GM12865 (cell line): ENCODE data around the gene INPP5K.

Source experiments
- DNase-seq: peaks from one replicate; pipeline ENCODE4 v3.0.0; 2010; ENCODE audit warnings: low read depth
- H3K4me3 ChIP-seq: 2 replicates; pipeline ENCODE4 v1.5.1; 2011; ENCODE audit warnings: mild to moderate bottlenecking, low read depth, low read length, control low read depth
- TF ChIP-seq, protein P1 (sequence below): IDR thresholded peaks from 2 replicates; pipeline ENCODE4 v1.5.1; 2011; ENCODE audit warnings: low read length, control low read depth, low read depth, inconsistent platforms; ENCODE audit not compliant: insufficient read depth; ENCODE audit errors: missing control alignments

Gene INPP5K

DNA sequence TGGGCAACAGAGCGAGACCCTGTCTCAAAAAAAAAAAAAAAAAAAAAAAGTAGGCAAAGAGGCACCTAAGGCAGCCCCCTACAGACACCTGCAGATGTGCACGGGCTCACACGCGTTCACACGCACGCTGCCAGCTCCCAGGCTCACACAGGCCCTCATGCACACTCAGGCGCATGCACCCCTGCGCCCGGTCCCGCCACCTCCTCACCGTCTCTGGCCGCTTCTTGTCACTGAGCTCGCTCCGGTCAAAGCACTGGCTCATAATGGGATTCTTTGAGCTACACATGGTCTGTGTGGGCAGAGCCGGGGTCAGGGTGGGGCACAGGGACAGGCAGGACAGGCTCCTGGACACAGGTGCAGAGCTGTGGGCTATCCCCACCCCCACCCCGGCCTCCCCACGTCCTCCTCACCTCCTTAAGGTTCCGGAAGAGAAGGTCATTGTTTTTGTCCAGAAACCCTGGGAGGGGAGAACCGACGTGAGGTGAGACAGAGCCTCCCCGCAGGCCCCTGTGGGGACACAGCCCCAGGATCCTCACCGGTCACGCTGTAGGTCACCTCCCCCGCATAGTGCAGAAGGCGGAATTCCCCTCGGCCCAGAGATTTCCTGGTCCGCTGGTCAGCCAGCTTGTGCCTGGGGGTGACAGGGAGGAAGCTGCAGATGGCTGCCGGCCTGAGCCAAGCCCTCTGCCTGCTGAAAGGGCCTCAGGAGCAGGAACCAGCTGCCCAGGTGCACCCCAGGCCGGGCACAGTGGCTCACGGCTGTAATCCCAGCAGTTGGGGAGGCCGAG, 41.8 kb downstream of the INPP5K start:
- peak; percentile 85 for DNase-seq
- H3K4me3 ChIP-seq: peak overlapping the region; percentile 41
- TF ChIP-seq, protein P1, sequence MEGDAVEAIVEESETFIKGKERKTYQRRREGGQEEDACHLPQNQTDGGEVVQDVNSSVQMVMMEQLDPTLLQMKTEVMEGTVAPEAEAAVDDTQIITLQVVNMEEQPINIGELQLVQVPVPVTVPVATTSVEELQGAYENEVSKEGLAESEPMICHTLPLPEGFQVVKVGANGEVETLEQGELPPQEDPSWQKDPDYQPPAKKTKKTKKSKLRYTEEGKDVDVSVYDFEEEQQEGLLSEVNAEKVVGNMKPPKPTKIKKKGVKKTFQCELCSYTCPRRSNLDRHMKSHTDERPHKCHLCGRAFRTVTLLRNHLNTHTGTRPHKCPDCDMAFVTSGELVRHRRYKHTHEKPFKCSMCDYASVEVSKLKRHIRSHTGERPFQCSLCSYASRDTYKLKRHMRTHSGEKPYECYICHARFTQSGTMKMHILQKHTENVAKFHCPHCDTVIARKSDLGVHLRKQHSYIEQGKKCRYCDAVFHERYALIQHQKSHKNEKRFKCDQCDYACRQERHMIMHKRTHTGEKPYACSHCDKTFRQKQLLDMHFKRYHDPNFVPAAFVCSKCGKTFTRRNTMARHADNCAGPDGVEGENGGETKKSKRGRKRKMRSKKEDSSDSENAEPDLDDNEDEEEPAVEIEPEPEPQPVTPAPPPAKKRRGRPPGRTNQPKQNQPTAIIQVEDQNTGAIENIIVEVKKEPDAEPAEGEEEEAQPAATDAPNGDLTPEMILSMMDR: no peak

- no peak overlapping the region for H3K4me3 ChIP-seq
- TF ChIP-seq, protein P1: no peak
- DNase-seq: peak; percentile 59
Measured at GRCh38 chr17:1473841-1474240, 42.6 kb downstream of the INPP5K start.

DNA sequence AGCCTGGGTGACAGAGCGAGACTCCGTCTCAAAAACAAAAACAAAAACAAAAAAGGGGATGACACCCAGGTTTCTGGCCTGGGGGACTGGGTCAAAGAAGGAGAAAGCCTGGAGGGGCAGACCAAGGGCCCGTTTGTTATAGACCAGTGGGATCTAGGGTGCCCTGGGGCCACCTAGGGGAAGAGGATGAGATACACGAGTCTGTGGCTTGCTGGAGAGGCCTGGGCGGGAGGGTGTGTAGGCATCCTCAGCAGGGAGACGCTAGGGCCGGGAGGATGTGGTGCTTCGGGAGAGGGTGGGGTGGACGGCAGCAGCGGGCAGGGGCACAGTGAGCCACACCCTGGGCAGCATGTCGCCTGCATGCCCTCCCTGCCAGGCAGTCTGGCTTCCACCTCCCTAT, 43.2 kb downstream of the INPP5K start:
- H3K4me3 ChIP-seq: no peak overlapping the region
- TF ChIP-seq, protein P1: no peak
- no peak for DNase-seq

GRCh38 chr17:1471911-1472821, 44.2 kb downstream of the INPP5K start:
- no peak overlapping the region for H3K4me3 ChIP-seq
- TF ChIP-seq, protein P1: no peak
- no peak for DNase-seq

DNA sequence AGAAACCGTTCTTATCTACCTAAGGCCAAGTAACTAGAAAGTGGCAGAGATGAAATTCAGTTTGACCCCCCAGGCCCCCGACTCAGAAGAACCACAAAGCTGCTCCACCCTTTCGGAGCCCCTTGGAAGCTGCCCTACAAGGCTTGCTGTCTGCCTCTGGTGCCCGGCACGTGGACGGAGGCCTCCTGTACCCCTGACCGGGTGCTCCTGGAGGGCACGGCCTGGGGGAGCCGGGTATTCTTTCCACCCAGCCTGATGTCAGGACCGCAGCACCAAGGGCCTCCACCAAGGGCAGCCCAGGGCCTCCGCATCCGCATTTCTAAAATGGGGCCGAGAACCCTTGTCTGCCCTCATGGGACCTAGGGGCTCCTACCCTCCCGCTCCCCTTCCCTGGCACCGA, 44.9 kb downstream of the INPP5K start:
- TF ChIP-seq, protein P1: no peak
- DNase-seq: no peak
- H3K4me3 ChIP-seq: no peak overlapping the region

DNA sequence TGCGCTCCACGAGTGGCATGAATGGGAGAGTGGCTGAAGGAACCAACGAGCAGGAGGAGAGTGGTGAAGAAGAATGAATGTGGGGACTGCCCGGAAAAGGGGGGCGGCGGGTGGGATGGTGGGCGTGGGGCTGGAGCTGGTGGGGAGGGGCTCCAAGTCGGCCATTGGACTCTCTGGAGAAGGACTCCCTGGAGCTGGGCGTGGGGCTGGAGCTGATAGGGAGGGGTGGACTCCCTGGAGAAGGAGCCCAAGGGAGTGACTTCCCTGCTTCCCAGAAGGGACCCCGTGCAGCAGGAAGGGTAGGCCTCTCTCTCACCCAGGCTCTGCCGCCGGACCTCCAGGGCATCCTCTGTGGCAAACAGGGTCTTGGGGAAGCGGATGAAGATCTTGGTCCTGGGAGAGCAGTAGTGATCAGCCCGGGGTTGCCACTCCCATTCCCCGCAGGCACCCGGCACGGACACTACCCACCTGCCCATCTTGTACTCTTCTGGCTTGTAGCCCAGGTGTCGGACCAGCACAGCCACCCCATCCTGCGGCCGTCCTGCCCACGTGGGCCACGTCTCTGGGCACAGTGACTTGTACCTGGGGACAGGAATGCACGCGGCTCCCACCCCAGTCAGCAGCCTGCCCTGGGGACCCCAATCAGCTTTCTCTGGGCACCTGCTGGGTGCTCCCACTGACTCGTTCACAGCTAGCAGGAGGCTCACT, 45.5 kb downstream of the INPP5K start:
- TF ChIP-seq, protein P1: no peak
- no peak for DNase-seq
- no peak overlapping the region for H3K4me3 ChIP-seq
